Measurements from ENCODE around the gene CCNH. TPM values are rescaled to one million over a fixed set of nuclear protein-coding genes. Genes with fewer than 3 reads are reported as not detected.

CCNH gene
- total RNA-seq, 1 donor: 80.3 TPM

DNA sequence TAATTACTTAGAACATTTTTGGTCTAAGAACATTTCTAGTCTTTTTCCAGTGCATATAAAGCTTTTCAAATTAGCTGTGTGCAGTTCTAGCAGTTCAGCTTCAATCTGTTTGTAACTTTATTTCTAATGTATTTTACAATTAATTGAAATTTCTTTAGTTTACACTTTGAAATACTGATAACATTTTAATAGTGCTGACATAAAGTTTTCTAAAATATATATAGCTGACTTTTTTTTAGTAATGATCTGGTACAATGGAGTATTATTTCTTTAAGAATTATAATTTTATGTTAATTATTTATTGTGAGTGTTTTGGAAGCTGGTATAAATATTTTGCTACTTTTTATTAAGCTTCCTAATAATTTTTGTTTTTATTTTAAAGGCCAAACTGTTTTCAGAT is 43.3 kb downstream of the CCNH start:
- no peak for DNase-seq (ENCODE audit: insufficient read length, low spot score, missing footprints)
- H3K27ac ChIP-seq (ENCODE audit: low read depth, low read length): no peak overlapping the region
- no peaks in the 10 kb centered on the region for H3K27me3 ChIP-seq (ENCODE audit: insufficient read depth, low read length)
- no peaks in the 10 kb centered on the region for H3K4me1 ChIP-seq (ENCODE audit: insufficient read depth, low read length)
- no peaks in the 10 kb centered on the region for H4K20me1 ChIP-seq (ENCODE audit: insufficient read depth, low read length)
- TF ChIP-seq, protein P1, sequence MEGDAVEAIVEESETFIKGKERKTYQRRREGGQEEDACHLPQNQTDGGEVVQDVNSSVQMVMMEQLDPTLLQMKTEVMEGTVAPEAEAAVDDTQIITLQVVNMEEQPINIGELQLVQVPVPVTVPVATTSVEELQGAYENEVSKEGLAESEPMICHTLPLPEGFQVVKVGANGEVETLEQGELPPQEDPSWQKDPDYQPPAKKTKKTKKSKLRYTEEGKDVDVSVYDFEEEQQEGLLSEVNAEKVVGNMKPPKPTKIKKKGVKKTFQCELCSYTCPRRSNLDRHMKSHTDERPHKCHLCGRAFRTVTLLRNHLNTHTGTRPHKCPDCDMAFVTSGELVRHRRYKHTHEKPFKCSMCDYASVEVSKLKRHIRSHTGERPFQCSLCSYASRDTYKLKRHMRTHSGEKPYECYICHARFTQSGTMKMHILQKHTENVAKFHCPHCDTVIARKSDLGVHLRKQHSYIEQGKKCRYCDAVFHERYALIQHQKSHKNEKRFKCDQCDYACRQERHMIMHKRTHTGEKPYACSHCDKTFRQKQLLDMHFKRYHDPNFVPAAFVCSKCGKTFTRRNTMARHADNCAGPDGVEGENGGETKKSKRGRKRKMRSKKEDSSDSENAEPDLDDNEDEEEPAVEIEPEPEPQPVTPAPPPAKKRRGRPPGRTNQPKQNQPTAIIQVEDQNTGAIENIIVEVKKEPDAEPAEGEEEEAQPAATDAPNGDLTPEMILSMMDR (IDR thresholded peaks at IDR 0.05; ENCODE audit: extremely low read depth, low read depth, low read length): no peak
- H3K79me2 ChIP-seq (ENCODE audit: insufficient read depth, low read length): peaks cover 25% of the 10 kb centered on the region
- H3K4me3 ChIP-seq (ENCODE audit: insufficient read depth, low read length): no peak overlapping the region
- H3K36me3 ChIP-seq (ENCODE audit: insufficient read depth, low read length): peaks cover 46% of the 10 kb centered on the region
- no peaks in the 10 kb centered on the region for H3K9me3 ChIP-seq (ENCODE audit: low read depth, low read length)
- H3K4me2 ChIP-seq (ENCODE audit: insufficient read depth, low read length): no peak overlapping the region
- H2AFZ ChIP-seq (ENCODE audit: low read length): no peak overlapping the region

DNA sequence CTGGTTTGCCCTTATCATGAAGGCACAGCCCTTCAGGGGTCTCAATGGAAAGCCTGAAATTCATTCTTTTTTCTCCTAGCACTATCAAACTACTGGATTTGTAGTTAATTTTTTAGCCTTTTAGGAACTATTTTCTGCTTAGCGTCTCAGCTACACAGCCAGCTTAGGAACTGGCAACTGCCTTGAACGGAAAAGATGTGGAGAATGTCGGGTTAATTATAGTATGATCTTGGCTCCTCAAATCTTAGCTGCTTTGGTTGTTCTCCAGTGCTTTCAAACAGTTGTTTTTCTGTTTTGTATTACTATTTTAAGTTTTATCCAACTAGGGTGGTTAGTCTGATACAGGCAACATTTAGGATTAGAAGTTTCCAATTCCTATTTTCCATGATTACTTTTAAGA is 44.1 kb downstream of the CCNH start:
- DNase-seq (ENCODE audit: insufficient read length, low spot score, missing footprints): no peak
- H3K27ac ChIP-seq (ENCODE audit: low read depth, low read length): no peak overlapping the region
- peaks cover 47% of the 10 kb centered on the region for H3K36me3 ChIP-seq (ENCODE audit: insufficient read depth, low read length)

GRCh38 chr5:87367243-87367642 is 45.5 kb downstream of the CCNH start:
- peaks cover 48% of the 10 kb centered on the region for H3K36me3 ChIP-seq (ENCODE audit: insufficient read depth, low read length)

More for the DNA sequence above, 44.1 kb downstream of the CCNH start:
- H3K4me3 ChIP-seq (ENCODE audit: insufficient read depth, low read length): no peak overlapping the region
- H3K9me3 ChIP-seq (ENCODE audit: low read depth, low read length): no peaks in the 10 kb centered on the region
- no peak overlapping the region for H3K4me2 ChIP-seq (ENCODE audit: insufficient read depth, low read length)
- no peak overlapping the region for H2AFZ ChIP-seq (ENCODE audit: low read length)
- peaks cover 25% of the 10 kb centered on the region for H3K79me2 ChIP-seq (ENCODE audit: insufficient read depth, low read length)
- no peaks in the 10 kb centered on the region for H4K20me1 ChIP-seq (ENCODE audit: insufficient read depth, low read length)
- TF ChIP-seq, protein P1 (IDR thresholded peaks at IDR 0.05; ENCODE audit: extremely low read depth, low read depth, low read length): no peak
- H3K4me1 ChIP-seq (ENCODE audit: insufficient read depth, low read length): no peaks in the 10 kb centered on the region
- H3K27me3 ChIP-seq (ENCODE audit: insufficient read depth, low read length): no peaks in the 10 kb centered on the region

GRCh38 chr5:87361536-87362213 is 51.1 kb downstream of the CCNH start:
- Histone ChIP-seq H3K9me3 (ENCODE audit: low read depth, low read length) (no peaks in the 10 kb centered on the region), H2AFZ (ENCODE audit: low read length) (no peak overlapping the region), H3K79me2 (ENCODE audit: insufficient read depth, low read length) (peaks cover 42% of the 10 kb centered on the region), H3K27ac (ENCODE audit: low read depth, low read length) (no peak overlapping the region), H3K36me3 (ENCODE audit: insufficient read depth, low read length) (peaks cover 54% of the 10 kb centered on the region), H3K4me2 (ENCODE audit: insufficient read depth, low read length) (no peak overlapping the region), H3K4me3 (ENCODE audit: insufficient read depth, low read length) (no peak overlapping the region), H3K27me3 (ENCODE audit: insufficient read depth, low read length) (no peaks in the 10 kb centered on the region), H4K20me1 (ENCODE audit: insufficient read depth, low read length) (no peaks in the 10 kb centered on the region), H3K4me1 (ENCODE audit: insufficient read depth, low read length) (peaks cover 6% of the 10 kb centered on the region)
- no peak for DNase-seq (ENCODE audit: insufficient read length, low spot score, missing footprints)
- TF ChIP-seq, protein P1 (IDR thresholded peaks at IDR 0.05; ENCODE audit: extremely low read depth, low read depth, low read length): no peak

More at GRCh38 chr5:87367243-87367642, 45.5 kb downstream of the CCNH start:
- no peak overlapping the region for H3K27ac ChIP-seq (ENCODE audit: low read depth, low read length)
- no peaks in the 10 kb centered on the region for H3K27me3 ChIP-seq (ENCODE audit: insufficient read depth, low read length)
- no peaks in the 10 kb centered on the region for H3K9me3 ChIP-seq (ENCODE audit: low read depth, low read length)
- H3K4me2 ChIP-seq (ENCODE audit: insufficient read depth, low read length): no peak overlapping the region
- H3K4me1 ChIP-seq (ENCODE audit: insufficient read depth, low read length): no peaks in the 10 kb centered on the region
- H3K4me3 ChIP-seq (ENCODE audit: insufficient read depth, low read length): no peak overlapping the region
- TF ChIP-seq, protein P1 (IDR thresholded peaks at IDR 0.05; ENCODE audit: extremely low read depth, low read depth, low read length): no peak
- H4K20me1 ChIP-seq (ENCODE audit: insufficient read depth, low read length): no peaks in the 10 kb centered on the region
- no peak for DNase-seq (ENCODE audit: insufficient read length, low spot score, missing footprints)
- peaks cover 18% of the 10 kb centered on the region for H3K79me2 ChIP-seq (ENCODE audit: insufficient read depth, low read length)
- H2AFZ ChIP-seq (ENCODE audit: low read length): no peak overlapping the region
